ENCODE results near the gene BEND3. TPM values are rescaled to one million over a fixed set of nuclear protein-coding genes. Genes with fewer than 3 reads are reported as not detected.
"Not testable (repeated sequence)": the region's sequence is repeated elsewhere in the genome, so short reads cannot be mapped to it uniquely, and the experiment has no call there.

The BEND3 gene
- 1.6 TPM for total RNA-seq

GRCh38 chr6:107114926-107115694 lies at the start of gene BEND3:
BEND3 (minus strand) TSS chr6:107115515; CDS start chr6:107099285, 16,230 bp downstream.
- no peak for DNase-seq

DNA sequence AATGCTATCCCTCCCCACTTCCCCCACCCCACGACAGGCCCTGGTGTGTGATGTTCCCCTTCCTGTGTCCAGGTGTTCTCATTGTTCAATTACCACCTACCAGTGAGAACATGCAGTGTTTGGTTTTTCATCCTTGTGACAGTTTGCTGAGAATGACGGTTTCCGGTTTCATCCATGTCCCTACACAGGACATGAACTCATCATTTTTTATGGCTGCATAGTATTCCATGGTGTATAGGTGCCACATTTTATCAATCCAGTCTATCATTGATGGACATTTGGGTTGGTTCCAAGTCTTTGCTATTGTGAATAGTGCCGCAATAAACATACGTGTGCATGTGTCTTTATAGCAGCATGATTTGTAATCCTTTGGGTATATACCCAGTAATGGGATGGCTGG lies 49.0 kb upstream of the BEND3 start:
- DNase-seq: not testable (repeated sequence)

DNA sequence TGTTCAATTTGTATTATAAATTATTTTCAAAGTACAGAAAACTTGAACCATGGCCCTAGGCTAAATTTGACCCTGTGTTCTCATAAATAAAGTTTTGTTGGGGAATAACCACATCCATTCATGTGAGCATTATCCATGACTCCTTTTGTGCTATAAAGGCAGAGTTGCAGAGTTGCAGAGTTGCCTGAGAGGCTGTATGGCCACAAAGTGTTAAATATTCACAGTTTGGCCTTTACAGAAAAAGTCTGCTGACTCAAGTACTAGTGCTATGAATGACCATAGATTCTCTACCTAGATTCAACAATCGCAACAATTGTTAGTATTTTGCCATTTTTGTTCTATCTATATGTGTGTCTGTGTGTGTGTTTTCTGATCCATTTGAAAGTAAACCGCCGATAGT lies 46.2 kb upstream of the BEND3 start:
- no peak for DNase-seq

DNA sequence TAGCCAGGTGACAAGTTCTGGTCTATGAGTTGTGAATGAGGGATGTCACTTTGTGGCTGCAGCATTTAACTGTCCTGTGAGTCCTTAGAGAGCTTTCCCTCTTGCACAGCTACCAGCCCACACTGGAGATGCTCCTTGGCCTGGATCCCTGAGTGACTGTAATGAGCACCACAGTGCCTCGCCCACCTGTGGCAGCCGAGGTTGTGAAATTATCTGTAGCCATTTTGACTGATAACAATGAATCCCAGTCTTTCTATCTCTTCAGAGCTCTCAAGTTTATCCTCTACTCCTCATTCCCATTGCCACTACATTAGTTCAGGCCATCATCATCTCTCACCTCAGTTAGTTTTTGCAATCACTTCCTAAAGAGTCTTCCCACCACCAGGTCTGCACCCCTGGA lies 41.3 kb upstream of the BEND3 start:
- no peak for DNase-seq

GRCh38 chr6:107154801-107155160 lies 39.5 kb upstream of the BEND3 start:
- no peak for DNase-seq

DNA sequence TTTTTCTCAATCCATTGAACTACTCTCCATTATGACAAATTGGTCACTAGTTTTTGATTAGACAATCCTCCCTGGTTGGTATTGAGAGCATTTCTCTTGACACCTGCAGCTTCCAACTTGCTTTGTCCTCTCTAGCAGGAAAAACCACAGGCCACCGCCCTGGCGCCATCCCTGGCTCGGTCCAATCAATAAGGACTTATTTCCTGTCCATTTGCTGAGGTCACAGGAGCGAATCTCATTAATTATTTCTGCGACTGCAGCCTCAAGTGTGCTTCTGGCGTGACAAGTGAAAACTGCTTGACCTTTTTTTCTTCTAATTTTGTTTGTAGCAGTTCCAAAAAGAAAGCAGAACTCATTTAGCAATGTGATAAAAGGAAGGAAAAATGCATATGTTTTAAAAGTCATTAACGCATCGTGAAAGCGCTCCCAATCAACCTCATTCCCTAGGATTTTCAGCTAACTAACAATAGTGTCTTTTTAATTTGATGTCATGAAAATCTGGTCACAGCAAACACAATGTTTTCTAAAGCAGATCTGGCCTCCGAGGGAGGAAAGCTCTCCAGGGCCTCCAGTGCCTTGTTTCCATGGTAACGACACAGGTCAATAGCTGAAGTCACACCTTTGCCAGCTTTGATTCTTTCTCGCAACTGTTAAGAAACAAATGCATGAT lies 39.0 kb upstream of the BEND3 start:
- no peak for DNase-seq

DNA sequence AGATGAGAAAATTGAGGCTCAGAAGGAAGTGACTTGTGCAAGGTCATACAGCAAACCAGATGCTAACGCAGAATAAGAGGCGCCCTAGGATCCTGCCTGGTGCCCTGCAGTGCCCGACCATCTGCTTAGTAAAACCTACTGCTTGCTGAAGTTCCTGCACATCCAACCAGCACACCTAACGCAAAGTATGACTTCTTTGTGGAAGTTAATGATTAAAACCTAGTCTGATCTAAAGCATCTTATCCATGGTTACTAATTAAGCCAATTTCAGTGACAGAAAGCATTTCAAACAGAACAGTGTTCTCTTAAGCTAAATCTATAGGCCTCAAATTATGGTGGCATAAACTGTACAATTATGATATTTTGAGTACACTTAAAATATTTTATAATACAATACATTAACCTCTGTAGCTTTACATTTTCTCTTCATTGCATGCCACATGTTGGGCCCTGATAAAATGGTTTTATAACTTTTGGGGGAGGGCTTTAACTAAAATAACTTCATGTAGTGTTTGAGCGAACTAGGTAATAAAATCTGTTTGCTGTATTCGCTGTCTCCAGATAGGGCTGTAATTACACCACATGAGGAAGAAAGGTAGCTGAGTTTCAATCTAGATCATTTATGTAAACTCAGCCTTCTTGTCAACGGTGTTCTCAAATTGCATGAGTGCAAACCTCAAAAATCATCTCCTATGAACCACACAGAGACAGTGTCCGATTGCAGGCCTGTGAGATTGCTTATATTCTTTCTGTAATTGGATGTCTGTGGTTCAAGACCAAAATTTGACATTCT lies 37.5 kb upstream of the BEND3 start:
- DNase-seq: no peak

GRCh38 chr6:107144666-107145065 lies 29.4 kb upstream of the BEND3 start:
- DNase-seq: no peak

- DNase-seq: no peak
Measured at GRCh38 chr6:107144014-107144413, 28.7 kb upstream of the BEND3 start.

DNA sequence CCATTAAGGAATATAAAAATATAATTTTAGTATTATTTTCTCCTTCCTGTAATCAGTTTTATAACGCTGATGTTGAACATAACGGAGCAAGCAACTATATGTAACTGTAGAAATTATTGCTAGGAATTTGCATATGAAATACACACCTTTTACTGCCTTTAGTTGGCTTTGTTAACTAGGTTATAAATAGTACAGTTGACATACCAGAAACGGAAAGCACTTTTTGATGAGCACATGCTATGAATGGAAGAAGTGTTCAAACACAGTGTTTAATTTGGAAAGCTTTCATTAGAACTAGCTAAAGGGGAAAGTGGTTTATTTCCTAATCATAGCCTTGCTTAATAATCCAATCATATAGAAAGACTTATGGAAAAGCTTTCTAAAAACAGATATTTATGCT lies 25.3 kb upstream of the BEND3 start:
- DNase-seq: no peak

GRCh38 chr6:107136324-107136723 lies 21.0 kb upstream of the BEND3 start:
- DNase-seq: not testable (repeated sequence)

DNA sequence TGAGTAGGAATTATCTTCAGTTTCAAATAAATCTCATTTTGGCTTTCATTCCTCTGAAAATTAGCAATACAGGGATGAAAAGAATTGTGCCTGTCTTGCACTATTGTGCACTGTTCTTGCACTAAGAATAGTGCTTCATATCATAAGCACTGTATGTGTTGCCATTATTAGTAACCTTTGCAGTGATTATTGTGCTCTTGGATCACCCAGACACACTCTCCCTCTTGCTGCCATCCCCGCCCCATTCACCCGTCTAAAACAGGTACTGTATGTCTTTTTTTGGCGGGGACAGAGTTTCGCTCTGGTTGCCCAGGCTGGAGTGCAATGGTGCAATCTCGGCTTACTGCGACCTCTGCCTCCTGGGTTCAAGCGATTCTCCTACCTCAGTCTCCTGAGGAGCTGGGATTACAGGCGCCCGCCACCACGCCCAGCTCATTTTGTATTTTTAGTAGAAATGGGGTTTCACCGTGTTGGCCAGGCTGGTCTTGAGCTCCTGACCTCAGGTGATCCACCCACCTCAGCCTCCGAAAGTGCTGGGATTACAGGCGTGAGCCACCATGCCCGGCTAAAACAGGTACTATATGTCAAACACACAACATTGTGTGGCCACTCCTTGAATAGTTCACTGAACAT lies 19.8 kb upstream of the BEND3 start:
- DNase-seq: not testable (repeated sequence)

GRCh38 chr6:107132330-107132954 lies 17.1 kb upstream of the BEND3 start:
- DNase-seq: no peak

- DNase-seq: no peak
Measured at GRCh38 chr6:107129370-107129925, 14.1 kb upstream of the BEND3 start.

DNA sequence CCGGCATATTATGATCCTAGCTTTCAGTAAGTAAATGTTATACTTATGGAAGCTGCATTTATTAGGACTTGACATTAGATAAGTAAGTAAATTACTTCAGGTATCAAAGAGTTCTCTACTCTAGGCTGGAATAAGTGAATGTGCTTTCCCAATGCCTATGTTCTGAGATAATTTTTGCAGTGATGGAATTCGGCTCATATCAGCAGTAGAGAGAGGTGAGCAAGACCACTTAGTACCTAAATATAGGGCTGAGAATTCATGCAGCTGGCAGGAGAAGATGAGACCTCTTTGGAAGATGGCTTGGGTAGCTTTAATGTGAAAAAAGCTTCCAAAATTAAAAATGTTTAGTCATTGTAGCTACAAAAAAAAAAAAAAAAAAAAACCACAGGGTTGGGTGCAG lies 13.3 kb upstream of the BEND3 start:
- no peak for DNase-seq

GRCh38 chr6:107128175-107128574 lies 12.9 kb upstream of the BEND3 start:
- no peak for DNase-seq

GRCh38 chr6:107125771-107126170 lies 10.5 kb upstream of the BEND3 start:
- no peak for DNase-seq

DNA sequence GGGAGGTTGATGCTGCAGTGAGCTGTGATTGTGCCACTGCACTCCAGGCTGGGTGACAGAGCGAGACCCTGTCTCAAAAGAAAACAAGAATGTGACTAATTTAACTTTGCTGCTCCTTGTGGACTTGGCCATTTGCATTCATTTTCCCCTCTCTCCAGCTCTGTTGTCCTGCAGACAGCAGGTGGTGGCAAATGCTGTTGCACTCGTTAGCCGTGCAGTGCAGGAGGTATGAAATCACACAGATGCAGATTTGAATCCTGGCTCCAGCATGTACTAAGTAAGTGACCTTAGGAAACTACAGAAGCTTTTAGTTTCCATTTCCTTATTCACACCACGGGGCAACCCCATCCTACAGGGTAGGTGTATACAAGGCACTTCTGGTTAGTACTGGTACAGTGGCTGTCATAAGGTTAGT lies 9.6 kb upstream of the BEND3 start:
- DNase-seq: no peak

DNA sequence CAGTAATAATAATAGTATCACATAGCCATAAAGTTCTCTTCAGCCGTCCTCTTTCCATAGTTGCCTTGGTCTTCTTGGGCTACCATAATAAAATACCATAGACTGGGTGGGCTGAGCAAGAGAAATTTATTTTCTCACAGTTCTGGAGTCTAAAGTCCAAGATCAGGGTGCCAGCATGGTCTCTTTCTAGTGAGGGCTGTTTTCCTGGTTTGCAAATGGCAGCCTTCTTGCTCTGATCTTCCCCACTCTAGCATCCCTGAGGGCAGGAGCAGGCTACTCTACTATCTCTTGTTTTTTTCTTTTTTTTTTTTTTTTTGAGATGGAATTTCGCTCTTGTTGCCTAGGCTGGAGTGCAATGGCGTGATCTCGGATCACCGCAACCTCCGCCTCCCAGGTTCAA lies 8.2 kb upstream of the BEND3 start:
- no peak for DNase-seq

GRCh38 chr6:107122748-107123147 lies 7.4 kb upstream of the BEND3 start:
- no peak for DNase-seq

GRCh38 chr6:107121964-107122495 lies 6.7 kb upstream of the BEND3 start:
- no peak for DNase-seq

DNA sequence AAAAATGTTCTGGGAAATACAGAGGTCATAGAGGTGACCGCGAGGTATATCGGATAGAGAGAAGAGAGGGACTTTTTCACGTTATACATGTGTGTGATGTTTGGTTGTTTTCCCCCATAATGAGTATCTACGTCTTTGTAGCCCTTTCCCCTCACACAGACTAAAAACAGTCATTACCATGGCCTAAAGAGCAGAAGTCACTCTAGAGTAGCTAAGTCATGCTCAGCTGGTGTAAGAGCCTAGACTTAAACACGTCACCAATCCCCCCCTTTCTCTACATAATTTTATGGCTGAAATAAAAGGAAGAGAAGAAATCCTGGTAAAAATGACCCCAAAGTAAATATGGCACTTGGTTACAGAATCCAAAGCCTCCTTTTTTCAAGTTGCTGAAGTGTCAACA lies 6.0 kb upstream of the BEND3 start:
- no peak for DNase-seq

All from skin of body (tissue), 2 donors.